ENCODE data around the gene CTNNA3.

CTNNA3 gene

GRCh38 chr10:65864036-65864435 lies 1832.0 kb downstream of the CTNNA3 start:
- no peak for DNase-seq
